ENCODE results near the gene TMEM169.

GRCh38 chr2:216147172-216148131 is 65.7 kb downstream of the TMEM169 start:
- TF ChIP-seq CTCF (IDR thresholded peaks at IDR 0.05) (no peak), POLR2A (IDR thresholded peaks at IDR 0.05) (no peak)

All from esophagus squamous epithelium (tissue), 4 donors.